Breast epithelium (tissue), 3 donors: ENCODE measurements around the gene MAP4K1.

ENCODE experiments used
- CTCF ChIP-seq, 3 donors: fragments of 450-650 bp; IDR thresholded peaks; one replicate each; pipeline ENCODE4 v1.5.1; 2016 to 2017; ENCODE audit warnings: antibody characterized with exemption in 3 of 3, mild to moderate bottlenecking in 3 of 3, moderate library complexity in 3 of 3
- POLR2A ChIP-seq: fragments of 450-650 bp; IDR thresholded peaks from one replicate; pipeline ENCODE4 v1.6.1; 2016; ENCODE audit warnings: antibody characterized with exemption, mild to moderate bottlenecking, moderate library complexity

DNA sequence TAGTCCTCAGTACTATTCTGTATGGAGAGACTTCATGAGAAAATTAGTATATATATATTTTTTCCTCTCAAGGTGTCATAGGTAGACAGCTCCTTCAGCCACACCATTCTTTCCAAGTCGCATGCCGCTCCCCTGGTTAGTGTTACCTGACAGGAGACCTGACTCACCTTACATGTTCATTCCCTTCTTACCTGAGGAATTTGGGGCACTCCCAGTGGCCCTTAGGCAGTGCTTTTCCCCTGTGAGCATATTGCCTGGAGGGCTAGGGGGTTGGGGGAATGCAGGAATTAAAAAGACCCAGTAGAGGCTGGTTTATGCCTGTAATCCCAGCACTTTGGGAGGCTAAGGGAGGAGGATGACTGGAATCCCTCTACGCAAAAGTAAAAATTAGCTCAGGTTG, 20.7 kb upstream of the MAP4K1 start:
- TF ChIP-seq CTCF (IDR thresholded peaks at IDR 0.05) = no peak
- no peak for TF ChIP-seq POLR2A
